HUES6 (cell line): Measurements from ENCODE around the gene LSR.
A peak's percentile ranks its signal among the peaks of the same experiment; 100 is the strongest.

Source experiments
- H3K27ac ChIP-seq: 2 replicates; pipeline ENCODE4 v1.7.0; 2013; ENCODE audit warnings: low read depth, mild to moderate bottlenecking, low read length, inconsistent platforms
- H3K27me3 ChIP-seq: 2 replicates; pipeline ENCODE4 v1.6.1; 2013; ENCODE audit warnings: low read length; ENCODE audit not compliant: control insufficient read depth, insufficient read depth
- H3K36me3 ChIP-seq: 2 replicates; pipeline ENCODE4 v1.6.1; 2013; ENCODE audit warnings: low read length; ENCODE audit not compliant: control insufficient read depth, insufficient read depth
- H3K4me1 ChIP-seq: 2 replicates; pipeline ENCODE4 v1.6.1; 2013; ENCODE audit warnings: low read length; ENCODE audit not compliant: control insufficient read depth, insufficient read depth
- H3K4me3 ChIP-seq: 2 replicates; pipeline ENCODE4 v1.5.1; 2013; ENCODE audit warnings: low read depth, low read length
- H3K9ac ChIP-seq: one replicate; pipeline ENCODE4 v1.6.1; 2013; ENCODE audit warnings: mild to moderate bottlenecking, low read length
- H3K9me3 ChIP-seq: 2 replicates; pipeline ENCODE4 v1.6.1; 2013; ENCODE audit warnings: low read depth, low read length; ENCODE audit not compliant: control insufficient read depth, insufficient read depth

The LSR gene

GRCh38 chr19:35265126-35265899, 16.5 kb downstream of the LSR start:
- no peaks in the 10 kb centered on the region for H3K27me3 ChIP-seq
- no peak overlapping the region for H3K4me3 ChIP-seq
- no peak overlapping the region for H3K27ac ChIP-seq
- peaks cover 8% of the 10 kb centered on the region for H3K4me1 ChIP-seq
- H3K36me3 ChIP-seq = peaks cover 64% of the 10 kb centered on the region
- H3K9me3 ChIP-seq = no peaks in the 10 kb centered on the region
- H3K9ac ChIP-seq = no peak overlapping the region

DNA sequence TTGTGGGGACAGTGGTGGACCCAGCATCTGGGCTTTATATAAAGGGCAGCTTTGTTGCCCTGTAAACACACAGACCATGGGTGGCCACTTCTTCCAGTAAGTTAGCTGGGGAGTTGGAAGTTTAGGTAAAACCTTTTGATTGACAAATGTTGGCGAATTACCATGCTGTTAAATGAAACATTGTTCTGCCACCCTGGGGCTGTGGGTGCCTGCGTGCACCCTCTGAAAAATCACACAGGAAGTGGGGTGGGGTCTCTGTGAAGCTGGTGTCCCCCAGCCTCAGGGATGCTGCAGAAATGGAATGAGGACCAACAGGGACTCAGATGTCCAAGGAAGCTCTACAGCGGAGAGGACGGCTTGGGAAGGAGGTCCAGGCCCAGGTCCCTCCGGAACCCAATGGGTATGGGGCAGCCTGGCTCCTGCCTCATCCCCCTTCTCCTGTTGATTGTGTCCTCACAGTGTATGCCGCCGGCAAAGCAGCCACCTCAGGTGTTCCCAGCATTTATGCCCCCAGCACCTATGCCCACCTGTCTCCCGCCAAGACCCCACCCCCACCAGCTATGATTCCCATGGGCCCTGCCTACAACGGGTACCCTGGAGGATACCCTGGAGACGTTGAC, 17.2 kb downstream of the LSR start:
- H3K9me3 ChIP-seq = no peaks in the 10 kb centered on the region
- H3K36me3 ChIP-seq = peaks cover 65% of the 10 kb centered on the region
- H3K4me1 ChIP-seq = peaks cover 8% of the 10 kb centered on the region
- H3K4me3 ChIP-seq = no peak overlapping the region
- H3K27me3 ChIP-seq = no peaks in the 10 kb centered on the region
- no peak overlapping the region for H3K27ac ChIP-seq
- no peak overlapping the region for H3K9ac ChIP-seq

DNA sequence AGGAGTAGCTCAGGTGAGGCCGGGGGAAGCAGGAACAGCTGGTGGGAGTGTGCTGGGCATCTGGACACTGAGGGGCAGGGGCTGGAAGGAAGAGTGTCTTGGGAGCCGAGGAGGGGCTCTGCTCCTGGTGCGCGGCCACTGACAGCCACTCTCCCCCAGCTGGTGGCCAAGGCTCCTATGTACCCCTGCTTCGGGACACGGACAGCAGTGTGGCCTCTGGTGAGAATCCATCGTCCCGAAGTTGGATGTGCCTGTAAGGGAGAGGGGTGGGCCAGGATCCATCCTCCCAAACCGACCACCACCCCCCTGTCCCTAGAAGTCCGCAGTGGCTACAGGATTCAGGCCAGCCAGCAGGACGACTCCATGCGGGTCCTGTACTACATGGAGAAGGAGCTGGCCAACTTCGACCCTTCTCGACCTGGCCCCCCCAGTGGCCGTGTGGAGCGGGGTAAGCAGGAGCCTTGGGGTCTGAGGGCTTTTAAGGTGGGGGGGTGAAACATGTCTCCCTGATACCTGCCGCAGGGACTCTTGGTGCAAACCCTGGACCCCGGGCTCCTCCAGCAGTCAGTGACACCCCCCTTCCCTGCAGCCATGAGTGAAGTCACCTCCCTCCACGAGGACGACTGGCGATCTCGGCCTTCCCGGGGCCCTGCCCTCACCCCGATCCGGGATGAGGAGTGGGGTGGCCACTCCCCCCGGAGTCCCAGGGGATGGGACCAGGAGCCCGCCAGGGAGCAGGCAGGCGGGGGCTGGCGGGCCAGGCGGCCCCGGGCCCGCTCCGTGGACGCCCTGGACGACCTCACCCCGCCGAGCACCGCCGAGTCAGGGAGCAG, 17.9 kb downstream of the LSR start:
- H3K4me3 ChIP-seq = peak overlapping the region; percentile 88
- H3K36me3 ChIP-seq = peaks cover 65% of the 10 kb centered on the region
- H3K9ac ChIP-seq = peak overlapping the region; percentile 87
- peaks cover 8% of the 10 kb centered on the region for H3K4me1 ChIP-seq
- peak overlapping the region; percentile 90; the same call in 1 of the 2 replicates for H3K27ac ChIP-seq
- no peaks in the 10 kb centered on the region for H3K27me3 ChIP-seq
- no peaks in the 10 kb centered on the region for H3K9me3 ChIP-seq

GRCh38 chr19:35267353-35267817, 18.6 kb downstream of the LSR start:
- H3K36me3 ChIP-seq = peaks cover 65% of the 10 kb centered on the region
- peak overlapping the region; percentile 90 for H3K27ac ChIP-seq
- H3K27me3 ChIP-seq = no peaks in the 10 kb centered on the region
- peaks cover 8% of the 10 kb centered on the region; the same call in 1 of the 2 replicates for H3K4me1 ChIP-seq
- peak overlapping the region; percentile 87 for H3K9ac ChIP-seq
- H3K9me3 ChIP-seq = no peaks in the 10 kb centered on the region
- peak overlapping the region; percentile 88 for H3K4me3 ChIP-seq

- H3K27me3 ChIP-seq = no peaks in the 10 kb centered on the region
- H3K4me1 ChIP-seq = peaks cover 8% of the 10 kb centered on the region; the same call in 1 of the 2 replicates
Observed at GRCh38 chr19:35267818-35268535, 19.2 kb downstream of the LSR start.

DNA sequence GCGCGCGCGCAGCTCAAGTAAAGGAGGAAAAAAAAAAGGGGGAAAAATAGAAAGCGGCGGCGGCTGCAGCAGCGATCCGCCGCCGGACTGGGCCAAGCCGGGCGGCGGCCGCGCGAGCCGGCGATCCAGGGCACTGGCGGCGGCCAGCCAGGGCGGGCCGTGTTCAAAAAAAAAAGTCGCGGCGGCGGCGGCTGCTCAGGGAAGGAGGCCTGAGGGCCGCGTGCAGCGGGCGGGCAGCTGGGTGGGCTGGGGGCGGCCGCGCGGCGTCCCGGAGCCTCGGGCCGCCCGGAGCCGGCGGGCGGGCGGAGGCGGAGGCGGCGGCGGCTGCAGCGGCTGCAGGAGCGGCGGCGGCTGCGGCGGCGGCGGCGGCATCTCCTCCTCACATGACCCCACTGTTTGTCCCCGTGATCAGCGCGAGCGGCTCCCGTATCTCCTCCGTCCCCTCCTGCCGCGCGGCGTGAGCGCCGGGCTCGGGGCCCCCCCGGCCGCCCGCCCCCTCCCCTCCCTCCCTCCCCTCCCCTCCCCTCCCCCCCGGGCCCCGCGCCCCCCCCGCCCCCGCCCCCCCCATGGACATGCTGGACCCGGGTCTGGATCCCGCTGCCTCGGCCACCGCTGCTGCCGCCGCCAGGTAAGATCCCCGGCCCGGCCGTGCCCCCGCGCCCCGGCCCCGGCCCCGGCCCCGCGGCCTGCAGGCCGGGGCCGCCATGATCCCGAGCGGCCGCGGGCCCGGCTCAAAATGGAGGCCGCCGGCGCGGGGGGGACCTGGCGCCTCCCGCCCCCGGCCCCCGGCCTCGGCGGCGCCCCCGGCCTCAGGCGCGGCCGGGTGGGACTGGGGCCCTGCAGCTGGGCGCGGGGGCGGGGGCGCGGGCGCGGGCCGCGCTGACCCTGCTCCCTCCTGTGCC, 20.0 kb downstream of the LSR start, which contains the start of gene USF2:
Gene USF2, plus strand, starts transcription at position 427 of the 902 bp plus-strand sequence. Its CDS starts 140 bp downstream, at position 567.
- Histone ChIP-seq H3K9ac (peak within 1 kb of the TSS; percentile 93), H3K27ac (peak within 1 kb of the TSS; percentile 90), H3K27me3 (no peaks in the 10 kb centered on the region), H3K4me1 (peaks cover 8% of the 10 kb centered on the region; the same call in 1 of the 2 replicates), H3K36me3 (peaks cover 63% of the 10 kb centered on the region), H3K9me3 (no peaks in the 10 kb centered on the region), H3K4me3 (peak within 1 kb of the TSS; percentile 88)

More at GRCh38 chr19:35267818-35268535, 19.2 kb downstream of the LSR start:
- H3K27ac ChIP-seq = peak overlapping the region; percentile 90
- peak overlapping the region; percentile 87 for H3K9ac ChIP-seq
- peaks cover 62% of the 10 kb centered on the region for H3K36me3 ChIP-seq
- H3K9me3 ChIP-seq = no peaks in the 10 kb centered on the region
- peak overlapping the region; percentile 88 for H3K4me3 ChIP-seq

DNA sequence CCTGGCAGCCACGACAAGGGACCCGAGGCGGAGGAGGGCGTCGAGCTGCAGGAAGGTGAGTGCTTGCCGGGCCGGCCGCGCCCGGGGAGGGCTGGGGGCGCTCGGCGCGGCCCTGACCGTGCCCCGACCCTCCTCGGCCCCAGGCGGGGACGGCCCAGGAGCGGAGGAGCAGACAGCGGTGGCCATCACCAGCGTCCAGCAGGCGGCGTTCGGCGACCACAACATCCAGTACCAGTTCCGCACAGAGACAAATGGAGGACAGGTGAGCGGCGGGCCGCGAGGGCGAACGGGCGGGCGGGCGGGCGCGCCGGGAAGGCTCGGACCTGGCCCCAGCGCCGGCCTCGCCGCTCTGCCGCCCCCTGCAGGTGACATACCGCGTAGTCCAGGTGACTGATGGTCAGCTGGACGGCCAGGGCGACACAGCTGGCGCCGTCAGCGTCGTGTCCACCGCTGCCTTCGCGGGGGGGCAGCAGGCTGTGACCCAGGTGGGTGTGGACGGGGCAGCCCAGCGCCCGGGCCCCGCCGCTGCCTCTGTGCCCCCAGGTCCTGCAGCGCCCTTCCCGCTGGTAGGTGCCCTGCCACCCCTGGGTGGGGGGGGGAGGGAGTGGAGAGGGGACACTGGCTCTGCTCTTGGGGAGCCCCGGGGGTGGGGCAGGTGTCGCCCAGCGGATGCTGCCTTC, 20.8 kb downstream of the LSR start:
- Histone ChIP-seq H3K4me1 (peaks cover 8% of the 10 kb centered on the region; the same call in 1 of the 2 replicates), H3K36me3 (peaks cover 64% of the 10 kb centered on the region), H3K4me3 (peak overlapping the region; percentile 85), H3K9ac (peak overlapping the region; percentile 93), H3K27ac (peak overlapping the region; percentile 77; the same call in 1 of the 2 replicates), H3K9me3 (no peaks in the 10 kb centered on the region), H3K27me3 (no peaks in the 10 kb centered on the region)

GRCh38 chr19:35270381-35270811, 21.6 kb downstream of the LSR start:
- Histone ChIP-seq H3K9me3 (no peaks in the 10 kb centered on the region), H3K4me1 (peaks cover 8% of the 10 kb centered on the region; the same call in 1 of the 2 replicates), H3K4me3 (peak overlapping the region; percentile 85), H3K27ac (no peak overlapping the region), H3K36me3 (peaks cover 61% of the 10 kb centered on the region), H3K27me3 (no peaks in the 10 kb centered on the region), H3K9ac (no peak overlapping the region)

DNA sequence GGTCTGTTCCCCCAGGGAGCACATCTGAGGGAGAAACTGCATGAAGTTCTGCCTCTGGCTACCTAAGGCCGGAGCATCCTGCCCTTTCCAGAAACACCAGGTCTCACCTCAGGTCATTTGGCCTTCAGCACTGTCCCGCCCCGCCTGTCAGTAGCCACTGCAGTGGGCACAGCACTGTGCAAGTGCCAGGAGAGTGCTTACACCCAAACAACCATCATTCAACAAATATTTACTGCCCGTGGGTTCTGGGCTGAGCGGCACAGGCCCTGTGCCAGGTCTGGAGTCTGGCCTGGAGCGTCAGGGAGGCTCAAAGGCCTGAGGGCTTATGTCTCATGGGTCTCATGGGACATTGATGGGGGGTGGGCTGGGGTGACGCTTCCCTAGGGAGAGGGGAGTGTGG, 22.7 kb downstream of the LSR start:
- Histone ChIP-seq H3K9me3 (no peaks in the 10 kb centered on the region), H3K4me1 (peaks cover 6% of the 10 kb centered on the region; the same call in 1 of the 2 replicates), H3K9ac (no peak overlapping the region), H3K4me3 (no peak overlapping the region), H3K27me3 (no peaks in the 10 kb centered on the region), H3K27ac (no peak overlapping the region), H3K36me3 (peaks cover 60% of the 10 kb centered on the region)
